ENCODE measurements around the gene CCDC85C. TPM values are rescaled to one million over a fixed set of nuclear protein-coding genes. Genes with fewer than 3 reads are reported as not detected.

CCDC85C gene
- total and polyA plus RNA-seq, 2 of the 8 experiments (the other 6 are each of a cell fraction or from before 2014, with no cell fraction given): 16.8 to 35.8 TPM

GRCh38 chr14:99612071-99612737 is 8.2 kb upstream of the CCDC85C start:
- no peak overlapping the region for H3K18ac ChIP-seq (ENCODE audit: extremely low read depth, low read length)
- ChIA-PET CTCF (ENCODE audit: partially characterized antibody) (no interaction called here), POLR2A (ENCODE audit: partially characterized antibody) (no interaction called here)
- no peaks in the 10 kb centered on the region for H3K79me2 ChIP-seq (ENCODE audit: control insufficient read depth in 1 of 2, insufficient read depth in 2 of 2, low read length in 2 of 2)
- no peak overlapping the region for H2BK5ac ChIP-seq (ENCODE audit: low read depth, low read length)
- no peak overlapping the region for H2BK20ac ChIP-seq (ENCODE audit: low read length)
- FAIRE-seq: no peak
- H3K4me3 ChIP-seq (ENCODE audit: extremely low read depth in 1 of 4, insufficient read depth in 2 of 4, low read depth in 3 of 4, low read length in 4 of 4): no peak overlapping the region
- no peak overlapping the region for H3K56ac ChIP-seq (replicated peaks; ENCODE audit: insufficient read length, low read depth, low read length)
- H3K14ac ChIP-seq (ENCODE audit: insufficient read length): no peak overlapping the region
- DNase-seq (ENCODE audit: low read depth in 1 of 2, low spot score in 2 of 2): no peak
- TF ChIP-seq SP1 (IDR thresholded peaks at IDR 0.05; ENCODE audit: low read depth, low read length): no peak
- H4K5ac ChIP-seq (ENCODE audit: insufficient read length, low read depth, low read length): no peak overlapping the region
- H3K23me2 ChIP-seq (ENCODE audit: low read depth, low read length): peaks cover 2% of the 10 kb centered on the region; the same call in 1 of the 2 replicates
- H2BK120ac ChIP-seq (replicated peaks; ENCODE audit: low read depth, low read length): no peak overlapping the region
- 73% methylated on average over 11 of the region's 11 CpGs; no CpG with 5 or more reads in 1 of the 2 experiments for WGBS, 2 experiments (ENCODE audit: extremely low coverage in 1 of 2, insufficient coverage in 1 of 2, insufficient read length in 1 of 2, insufficient replicate concordance in 2 of 2, low coverage in 1 of 2, low lambda C conversion rate in 2 of 2, missing lambda C conversion rate in 1 of 2)
- no peak overlapping the region for H2AK5ac ChIP-seq (ENCODE audit: low read depth, low read length)
- H3K4me1 ChIP-seq (replicated peaks in 1 of 4; ENCODE audit: control insufficient read depth in 3 of 4, insufficient read depth in 4 of 4, low read length in 3 of 4): peaks cover 0 to 6% (median 0%) of the 10 kb centered on the region in 4 experiments; a peak in 2 of 7 replicates
- H3K27ac ChIP-seq (ENCODE audit: low read depth, low read length): no peak overlapping the region
- H2AFZ ChIP-seq (ENCODE audit: low read length): no peak overlapping the region
- no peak overlapping the region for H3K23ac ChIP-seq (ENCODE audit: insufficient read length)
- H4K91ac ChIP-seq (replicated peaks; ENCODE audit: insufficient read length, low read length): no peak overlapping the region
- H3K4ac ChIP-seq (replicated peaks; ENCODE audit: insufficient read length, low read depth, low read length): no peak overlapping the region
- H3K4me2 ChIP-seq (ENCODE audit: insufficient read depth in 1 of 2, low read depth in 2 of 2, low read length in 2 of 2): no peak overlapping the region
- no peak overlapping the region for H4K8ac ChIP-seq (ENCODE audit: extremely low read depth, insufficient read depth, low read length)
- H2BK15ac ChIP-seq (ENCODE audit: low read length): no peak overlapping the region
- no peaks in the 10 kb centered on the region for H3K36me3 ChIP-seq (ENCODE audit: control insufficient read depth in 2 of 4, insufficient read depth in 4 of 4, low read length in 3 of 4)
- no peaks in the 10 kb centered on the region for H3K79me1 ChIP-seq (ENCODE audit: low read depth, low read length)
- 0 out of 2 replicates have a peak overlapping the region, but pooled peaks have one; percentile 23 for H2BK12ac ChIP-seq (ENCODE audit: low read depth, low read length)
- no peak overlapping the region for H3K9ac ChIP-seq (replicated peaks in 1 of 4; ENCODE audit: extremely low read depth in 1 of 4, low read depth in 3 of 4, low read length in 3 of 4)
- no peaks in the 10 kb centered on the region for H4K20me1 ChIP-seq (replicated peaks in 1 of 2; ENCODE audit: control insufficient read depth in 1 of 2, insufficient read depth in 2 of 2, low read length in 2 of 2)
- H3K27me3 ChIP-seq (replicated peaks in 1 of 4; ENCODE audit: control insufficient read depth in 3 of 4, extremely low read depth in 1 of 4, insufficient read depth in 3 of 4, low read length in 3 of 4): no peaks in the 10 kb centered on the region; a peak in 1 of 7 replicates
- no peaks in the 10 kb centered on the region for H3K9me3 ChIP-seq (ENCODE audit: insufficient read depth in 2 of 2, low read depth in 1 of 2, low read length in 1 of 2)

Measured in H1 (cell line).